Stimulated activated naive B cell treated with anti-CD40 and anti-IgM and Interleukin-4, amounts not matched to agents 10 μg/mL and 1 μg/mL and 100 μg/mL, for 72 hours (primary cell): ENCODE results near the gene ITGA8.
"Not testable (repeated sequence)": the region's sequence is repeated elsewhere in the genome, so short reads cannot be mapped to it uniquely, and the experiment has no call there.

ENCODE experiments used
- ATAC-seq, 2 donors: fragments of 150-1000 bp; cut with Tn5 transposase; replicated peaks; 2 replicates each; pipeline ENCODE4 v1.10.0; 2021; ENCODE audit warnings: moderate library complexity in 1 of 2
- DNase-seq: peaks from one replicate; pipeline ENCODE4 v3.0.0; 2021
- H3K27ac Mint-ChIP-seq: one replicate; pipeline ENCODE4 v1.8.0; 2022; ENCODE audit warnings: mild to moderate bottlenecking, mixed read lengths
- H3K27me3 Mint-ChIP-seq, 2 donors: one replicate each; pipeline ENCODE4 v1.8.0; 2022; ENCODE audit warnings: mixed read lengths in 2 of 2
- H3K36me3 Mint-ChIP-seq, 2 donors: one replicate each; pipeline ENCODE4 v1.8.0; 2022; ENCODE audit warnings: mixed read lengths in 2 of 2, mild to moderate bottlenecking in 1 of 2
- H3K4me1 Mint-ChIP-seq, 2 donors: one replicate each; pipeline ENCODE4 v1.8.0; 2022; ENCODE audit warnings: mixed read lengths in 2 of 2, mild to moderate bottlenecking in 1 of 2
- H3K4me3 Mint-ChIP-seq, 2 donors: one replicate each; pipeline ENCODE4 v1.8.0; 2022; ENCODE audit warnings: mild to moderate bottlenecking in 2 of 2, mixed read lengths in 2 of 2, moderate library complexity in 1 of 2
- H3K9me3 Mint-ChIP-seq, 2 donors: one replicate each; pipeline ENCODE4 v1.8.0; 2022; ENCODE audit warnings: mixed read lengths in 2 of 2, mild to moderate bottlenecking in 1 of 2

The ITGA8 gene

GRCh38 chr10:15632456-15633091 is 87.1 kb downstream of the ITGA8 start:
- DNase-seq, result no peak
- no peaks in the 10 kb centered on the region for H3K36me3 Mint-ChIP-seq
- ATAC-seq, result no peak
- no peaks in the 10 kb centered on the region for H3K4me1 Mint-ChIP-seq
- H3K9me3 Mint-ChIP-seq, result peaks cover 0 to 6% of the 10 kb centered on the region in 2 donors
- H3K27ac Mint-ChIP-seq, result no peak overlapping the region
- peaks cover 4 to 7% of the 10 kb centered on the region in 2 donors for H3K27me3 Mint-ChIP-seq
- H3K4me3 Mint-ChIP-seq, result no peak overlapping the region

- H3K4me1 Mint-ChIP-seq, DNase-seq, H3K27me3 Mint-ChIP-seq, H3K4me3 Mint-ChIP-seq, ATAC-seq, H3K9me3 Mint-ChIP-seq, H3K27ac Mint-ChIP-seq, H3K36me3 Mint-ChIP-seq: not testable (repeated sequence)
Observed at GRCh38 chr10:15631205-15631604, 88.5 kb downstream of the ITGA8 start.

- DNase-seq, result no peak
- no peak for ATAC-seq
- Mint-ChIP-seq H3K27ac (no peak overlapping the region), H3K4me1 (no peaks in the 10 kb centered on the region), H3K27me3 (peaks cover 3 to 4% of the 10 kb centered on the region in 2 donors), H3K9me3 (peaks cover 0 to 8% of the 10 kb centered on the region in 2 donors), H3K4me3 (no peak overlapping the region), H3K36me3 (no peaks in the 10 kb centered on the region)
Observed at GRCh38 chr10:15630353-15630752, 89.4 kb downstream of the ITGA8 start.

- no peak overlapping the region for H3K27ac Mint-ChIP-seq
- no peak overlapping the region for H3K4me3 Mint-ChIP-seq
- H3K27me3 Mint-ChIP-seq, result peaks cover 3 to 4% of the 10 kb centered on the region in 2 donors
- ATAC-seq (no peak), DNase-seq (no peak)
- no peaks in the 10 kb centered on the region for H3K4me1 Mint-ChIP-seq
- no peaks in the 10 kb centered on the region for H3K36me3 Mint-ChIP-seq
- H3K9me3 Mint-ChIP-seq, result peaks cover 0 to 8% of the 10 kb centered on the region in 2 donors
Observed at GRCh38 chr10:15627617-15628196, 92.0 kb downstream of the ITGA8 start.

GRCh38 chr10:15626937-15627336 is 92.8 kb downstream of the ITGA8 start:
- ATAC-seq (no peak), DNase-seq (no peak)
- Mint-ChIP-seq H3K4me3 (no peak overlapping the region), H3K27ac (no peak overlapping the region), H3K4me1 (no peaks in the 10 kb centered on the region), H3K9me3 (peaks cover 0 to 8% of the 10 kb centered on the region in 2 donors), H3K27me3 (peaks cover 3 to 4% of the 10 kb centered on the region in 2 donors), H3K36me3 (no peaks in the 10 kb centered on the region)

GRCh38 chr10:15625261-15625660 is 94.5 kb downstream of the ITGA8 start:
- peaks cover 6 to 7% of the 10 kb centered on the region in 2 donors for H3K27me3 Mint-ChIP-seq
- peaks cover 0 to 3% of the 10 kb centered on the region in 2 donors for H3K9me3 Mint-ChIP-seq
- no peaks in the 10 kb centered on the region for H3K36me3 Mint-ChIP-seq
- ATAC-seq (no peak), DNase-seq (no peak)
- H3K4me3 Mint-ChIP-seq, result no peak overlapping the region
- no peaks in the 10 kb centered on the region for H3K4me1 Mint-ChIP-seq
- H3K27ac Mint-ChIP-seq, result no peak overlapping the region

GRCh38 chr10:15624401-15625196 is 95.1 kb downstream of the ITGA8 start:
- peaks cover 6 to 7% of the 10 kb centered on the region in 2 donors for H3K27me3 Mint-ChIP-seq
- H3K9me3 Mint-ChIP-seq, result peaks cover 0 to 3% of the 10 kb centered on the region in 2 donors
- no peak for ATAC-seq
- H3K4me1 Mint-ChIP-seq, result no peaks in the 10 kb centered on the region
- DNase-seq, result no peak
- H3K36me3 Mint-ChIP-seq, result no peaks in the 10 kb centered on the region
- no peak overlapping the region for H3K4me3 Mint-ChIP-seq
- no peak overlapping the region for H3K27ac Mint-ChIP-seq

GRCh38 chr10:15620836-15621515 is 98.7 kb downstream of the ITGA8 start:
- H3K4me3 Mint-ChIP-seq, result no peak overlapping the region
- no peak for DNase-seq
- no peaks in the 10 kb centered on the region for H3K9me3 Mint-ChIP-seq
- no peaks in the 10 kb centered on the region for H3K36me3 Mint-ChIP-seq
- peaks cover 4 to 6% of the 10 kb centered on the region in 2 donors for H3K27me3 Mint-ChIP-seq
- ATAC-seq, result no peak
- no peaks in the 10 kb centered on the region for H3K4me1 Mint-ChIP-seq
- no peak overlapping the region for H3K27ac Mint-ChIP-seq

- Mint-ChIP-seq H3K4me3 (no peak overlapping the region), H3K4me1 (no peaks in the 10 kb centered on the region), H3K36me3 (no peaks in the 10 kb centered on the region), H3K27ac (no peak overlapping the region), H3K9me3 (no peaks in the 10 kb centered on the region), H3K27me3 (peaks cover 4 to 6% of the 10 kb centered on the region in 2 donors)
- DNase-seq (no peak), ATAC-seq (no peak)
Observed at GRCh38 chr10:15620337-15620736, 99.4 kb downstream of the ITGA8 start.

- no peak overlapping the region for H3K27ac Mint-ChIP-seq
- no peaks in the 10 kb centered on the region for H3K4me1 Mint-ChIP-seq
- H3K9me3 Mint-ChIP-seq, result peaks cover 0 to 2% of the 10 kb centered on the region in 2 donors
- H3K4me3 Mint-ChIP-seq, result no peak overlapping the region
- H3K27me3 Mint-ChIP-seq, result peaks cover 2 to 4% of the 10 kb centered on the region in 2 donors
- no peak for ATAC-seq
- DNase-seq, result no peak
- no peaks in the 10 kb centered on the region for H3K36me3 Mint-ChIP-seq
Observed at GRCh38 chr10:15609246-15609645, 110.5 kb downstream of the ITGA8 start.

GRCh38 chr10:15606377-15606776 is 113.3 kb downstream of the ITGA8 start:
- no peak for ATAC-seq
- Mint-ChIP-seq H3K27me3 (peaks cover 5% of the 10 kb centered on the region in 2 donors), H3K36me3 (no peaks in the 10 kb centered on the region), H3K27ac (no peak overlapping the region), H3K9me3 (peaks cover 0 to 2% of the 10 kb centered on the region in 2 donors), H3K4me1 (no peaks in the 10 kb centered on the region), H3K4me3 (no peak overlapping the region)
- no peak for DNase-seq

GRCh38 chr10:15605740-15606369 is 113.9 kb downstream of the ITGA8 start:
- H3K36me3 Mint-ChIP-seq, result no peaks in the 10 kb centered on the region
- H3K4me3 Mint-ChIP-seq, result no peak overlapping the region
- ATAC-seq, result no peak
- peaks cover 5 to 10% of the 10 kb centered on the region in 2 donors for H3K27me3 Mint-ChIP-seq
- H3K9me3 Mint-ChIP-seq, result peaks cover 0 to 4% of the 10 kb centered on the region in 2 donors
- H3K4me1 Mint-ChIP-seq, result no peaks in the 10 kb centered on the region
- DNase-seq, result no peak
- H3K27ac Mint-ChIP-seq, result no peak overlapping the region

- Mint-ChIP-seq H3K4me3 (no peak overlapping the region), H3K36me3 (no peaks in the 10 kb centered on the region), H3K27ac (no peak overlapping the region), H3K9me3 (peaks cover 0 to 4% of the 10 kb centered on the region in 2 donors), H3K4me1 (no peaks in the 10 kb centered on the region), H3K27me3 (peaks cover 5 to 12% of the 10 kb centered on the region in 2 donors)
- no peak for ATAC-seq
- no peak for DNase-seq
Observed at GRCh38 chr10:15603446-15604011, 116.2 kb downstream of the ITGA8 start.

GRCh38 chr10:15601819-15602218 is 117.9 kb downstream of the ITGA8 start:
- no peak overlapping the region for H3K27ac Mint-ChIP-seq
- no peak overlapping the region for H3K4me3 Mint-ChIP-seq

More at GRCh38 chr10:15601819-15602218, 117.9 kb downstream of the ITGA8 start:
- Mint-ChIP-seq H3K4me1 (no peaks in the 10 kb centered on the region), H3K36me3 (no peaks in the 10 kb centered on the region), H3K27me3 (peaks cover 8 to 18% of the 10 kb centered on the region in 2 donors), H3K9me3 (peaks cover 0 to 1% of the 10 kb centered on the region in 2 donors)
- ATAC-seq, result no peak
- DNase-seq, result no peak
